NCI-H146 treated with DMSO at 0.1 percent for 48 hours (cell line): ENCODE measurements around the gene UBR1.

Experiments
- DNase-seq: peaks from one replicate; lab custom pipeline; 2025; ENCODE audit not compliant: unreplicated experiment; lab: John Stamatoyannopoulos, UW

Gene UBR1

GRCh38 chr15:43107751-43108150, 1.9 kb upstream of the UBR1 start:
- no peak for DNase-seq

- DNase-seq: no peak
Observed at GRCh38 chr15:43106486-43106829, 620 bp upstream of the UBR1 start.

- DNase-seq: peak; percentile 6
Observed at GRCh38 chr15:43105077-43105736, 631 bp downstream of the UBR1 start.

- no peak for DNase-seq
Observed at GRCh38 chr15:43104426-43104825, 1.4 kb downstream of the UBR1 start.

GRCh38 chr15:43103907-43104306, 1.9 kb downstream of the UBR1 start:
- DNase-seq: no peak

- no peak for DNase-seq
Observed at GRCh38 chr15:43102187-43102586, 3.7 kb downstream of the UBR1 start.

GRCh38 chr15:43100971-43101370, 4.9 kb downstream of the UBR1 start:
- no peak for DNase-seq

GRCh38 chr15:43099105-43099845, 6.6 kb downstream of the UBR1 start:
- no peak for DNase-seq

GRCh38 chr15:43096411-43096810, 9.4 kb downstream of the UBR1 start:
- no peak for DNase-seq

- no peak for DNase-seq
Observed at GRCh38 chr15:43095708-43096347, 10.0 kb downstream of the UBR1 start.

GRCh38 chr15:43095243-43095642, 10.6 kb downstream of the UBR1 start:
- DNase-seq: no peak

- DNase-seq: no peak
Observed at GRCh38 chr15:43094416-43095030, 11.3 kb downstream of the UBR1 start.

GRCh38 chr15:43093026-43093425, 12.8 kb downstream of the UBR1 start:
- DNase-seq: no peak

GRCh38 chr15:43091859-43092258, 14.0 kb downstream of the UBR1 start:
- DNase-seq: no peak

GRCh38 chr15:43086551-43086950, 19.3 kb downstream of the UBR1 start:
- no peak for DNase-seq

- DNase-seq: no peak
Observed at GRCh38 chr15:43085921-43086320, 19.9 kb downstream of the UBR1 start.

- no peak for DNase-seq
Observed at GRCh38 chr15:43082509-43082908, 23.3 kb downstream of the UBR1 start.

GRCh38 chr15:43081283-43081682, 24.6 kb downstream of the UBR1 start:
- no peak for DNase-seq

GRCh38 chr15:43071451-43071850, 34.4 kb downstream of the UBR1 start:
- no peak for DNase-seq

- no peak for DNase-seq
Observed at GRCh38 chr15:43070893-43071292, 34.9 kb downstream of the UBR1 start.

GRCh38 chr15:43070249-43070648, 35.6 kb downstream of the UBR1 start:
- no peak for DNase-seq
